CD4-positive, alpha-beta T cell (primary cell): Measurements from ENCODE around the gene CRACR2A. TPM values are rescaled to one million over a fixed set of nuclear protein-coding genes. Genes with fewer than 3 reads are reported as not detected.

Experiments
- ATAC-seq: fragments of 200-7000 bp; cut with Tn5 transposase; one replicate; pipeline ENCODE4 v1.10.0; 2022; ENCODE audit warnings: mild to moderate bottlenecking; ENCODE audit not compliant: poor library complexity
- CTCF ChIA-PET: fragments of 350-600 bp; sonication (Branson Sonifier 250); formaldehyde crosslinking; loops from one replicate; lab custom pipeline; 2021; ENCODE audit warnings: antibody characterized with exemption, inconsistent platforms; lab: Charles Lee
- POLR2A ChIA-PET: fragments of 350-600 bp; sonication (Branson Sonifier 250); formaldehyde crosslinking; loops from one replicate; lab custom pipeline; 2021; ENCODE audit warnings: antibody characterized with exemption, inconsistent platforms; lab: Charles Lee
- DNase-seq, 14 experiments: peaks; one replicate each; pipeline ENCODE4 v3.0.0-alpha.2; 2013 to 2020; ENCODE audit warnings: mixed read lengths in 2 of 14
- H3K27ac ChIP-seq, 2 donors: one replicate each; pipeline versions ENCODE4 v1.5.1 to v1.7.0; 2013; ENCODE audit warnings: low read length in 2 of 2, low read depth in 1 of 2, mild to moderate bottlenecking in 1 of 2
- H3K27me3 ChIP-seq, 2 experiments: 1 replicate in 1 of 2; 2 replicates in 1 of 2; pipeline versions ENCODE4 v1.6.1 to v1.7.0; 2013; ENCODE audit warnings: low read length in 2 of 2, control low read depth in 1 of 2, mild to moderate bottlenecking in 1 of 2, moderate library complexity in 1 of 2; ENCODE audit not compliant: insufficient read depth in 2 of 2, control insufficient read depth in 1 of 2
- H3K36me3 ChIP-seq: one replicate; pipeline ENCODE4 v1.6.1; 2013; ENCODE audit warnings: low read length, control low read depth; ENCODE audit not compliant: insufficient read depth
- H3K4me1 ChIP-seq: one replicate; pipeline ENCODE4 v1.6.1; 2013; ENCODE audit warnings: low read length, control low read depth; ENCODE audit not compliant: insufficient read depth
- H3K4me3 ChIP-seq: one replicate; pipeline ENCODE4 v1.5.1; 2013; ENCODE audit warnings: mild to moderate bottlenecking, low read length, moderate library complexity
- H3K9me3 ChIP-seq, 2 experiments: 1 replicate in 1 of 2; 2 replicates in 1 of 2; pipeline versions ENCODE4 v1.6.1 to v1.7.0; 2013; ENCODE audit warnings: low read length in 2 of 2, mild to moderate bottlenecking in 2 of 2, control low read depth in 1 of 2, moderate library complexity in 1 of 2; ENCODE audit not compliant: control insufficient read depth in 1 of 2, insufficient read depth in 1 of 2
- H3K27ac Mint-ChIP-seq: one replicate; pipeline ENCODE4 v1.8.0; 2020; ENCODE audit warnings: mixed read lengths
- H3K27me3 Mint-ChIP-seq: one replicate; pipeline ENCODE4 v1.8.0; 2021; ENCODE audit warnings: mixed read lengths
- H3K36me3 Mint-ChIP-seq: one replicate; pipeline ENCODE4 v1.8.0; 2021; ENCODE audit warnings: low read depth, mixed read lengths
- H3K4me1 Mint-ChIP-seq: one replicate; pipeline ENCODE4 v1.8.0; 2021; ENCODE audit warnings: low read depth, mixed read lengths
- H3K4me3 Mint-ChIP-seq: one replicate; pipeline ENCODE4 v1.8.0; 2020; ENCODE audit warnings: mild to moderate bottlenecking, mixed read lengths
- H3K9me3 Mint-ChIP-seq: one replicate; pipeline ENCODE4 v1.8.0; 2020; ENCODE audit warnings: mixed read lengths
- intact Hi-C, 2 experiments: fragments of 100-400 bp; cut with DNase I in 1 of 2; cut with micrococcal nuclease in 1 of 2; formaldehyde crosslinking; loops; one replicate each; pipeline versions ENCODE4 v1.15.1 to v1.9.0; 2023 to 2025; cut with DNase I, micrococcal nuclease
- total RNA-seq, 174 experiments: library from RNA in 2 of 174; stranded (reverse) in 2 of 174; gene quantifications; one replicate each; pipeline ENCODE4 v1.2.3 and lab custom pipeline; 2021 to 2026
- TF ChIP-seq, protein P1 (sequence below): fragments of 200-600 bp; IDR thresholded peaks from one replicate; pipeline ENCODE4 v1.8.0; 2022; ENCODE audit warnings: antibody characterized with exemption, mild to moderate bottlenecking

The CRACR2A gene
- total RNA-seq, 2 experiments from 2014 or later = 23.5 to 27.5 TPM

DNA sequence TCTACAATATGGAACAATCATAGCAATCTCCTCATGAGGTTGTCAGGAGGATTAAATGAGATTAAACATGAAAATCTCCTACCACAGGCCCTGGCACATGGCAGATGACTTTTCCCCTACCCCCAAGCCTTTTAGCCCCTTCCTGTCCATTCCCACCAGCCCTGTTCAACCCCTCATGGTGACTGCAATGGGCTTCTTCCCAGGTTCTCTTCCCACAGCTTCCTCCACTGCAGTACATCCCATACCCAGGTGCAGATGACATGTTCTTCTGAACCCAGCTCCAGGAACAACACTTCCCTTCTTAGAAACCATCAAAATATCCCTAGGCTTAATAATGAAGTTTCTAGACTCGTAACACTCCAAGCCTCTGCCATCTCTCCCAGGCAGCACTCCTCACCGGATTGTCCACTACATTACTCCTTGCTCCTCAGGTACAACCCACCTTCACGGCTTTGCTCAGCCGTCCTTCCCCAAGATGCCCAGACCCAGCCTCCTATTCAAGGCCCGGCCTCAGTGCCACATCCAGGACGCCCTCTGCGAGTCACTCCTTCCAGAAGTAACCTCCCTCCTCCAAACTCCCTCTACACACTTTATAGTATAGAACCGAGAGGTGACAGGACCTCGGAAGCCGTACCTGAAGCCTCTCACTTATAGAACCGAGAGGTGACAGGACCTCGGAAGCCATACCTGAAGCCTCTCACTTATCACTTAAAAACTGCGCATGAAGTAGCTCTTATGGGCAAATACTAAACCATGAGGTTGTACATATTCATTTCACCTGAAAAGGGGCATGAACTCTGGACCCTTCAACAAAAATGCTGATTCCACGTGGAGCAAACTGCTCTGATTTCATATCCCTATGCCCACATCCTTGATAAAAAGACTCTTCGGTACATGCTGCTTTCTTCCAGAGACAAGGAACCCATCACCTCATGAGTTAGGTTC is 1.5 kb downstream of the CRACR2A start:
- ChIA-PET POLR2A (no interaction called here), CTCF (no interaction called here)
- Histone ChIP-seq H3K4me1 (peaks cover 83% of the 10 kb centered on the region), H3K27ac (peak overlapping the region; percentile 92 to 95), H3K27me3 (no peaks in the 10 kb centered on the region), H3K4me3 (peak overlapping the region; percentile 92), H3K9me3 (no peaks in the 10 kb centered on the region), H3K36me3 (peaks cover 11% of the 10 kb centered on the region)
- H3K4me1 Mint-ChIP-seq = peaks cover 78% of the 10 kb centered on the region
- H3K9me3 Mint-ChIP-seq = no peaks in the 10 kb centered on the region
- peaks cover 32% of the 10 kb centered on the region for H3K36me3 Mint-ChIP-seq
- no peaks in the 10 kb centered on the region for H3K27me3 Mint-ChIP-seq
- H3K4me3 Mint-ChIP-seq = peak overlapping the region; percentile 89
- TF ChIP-seq, protein P1, sequence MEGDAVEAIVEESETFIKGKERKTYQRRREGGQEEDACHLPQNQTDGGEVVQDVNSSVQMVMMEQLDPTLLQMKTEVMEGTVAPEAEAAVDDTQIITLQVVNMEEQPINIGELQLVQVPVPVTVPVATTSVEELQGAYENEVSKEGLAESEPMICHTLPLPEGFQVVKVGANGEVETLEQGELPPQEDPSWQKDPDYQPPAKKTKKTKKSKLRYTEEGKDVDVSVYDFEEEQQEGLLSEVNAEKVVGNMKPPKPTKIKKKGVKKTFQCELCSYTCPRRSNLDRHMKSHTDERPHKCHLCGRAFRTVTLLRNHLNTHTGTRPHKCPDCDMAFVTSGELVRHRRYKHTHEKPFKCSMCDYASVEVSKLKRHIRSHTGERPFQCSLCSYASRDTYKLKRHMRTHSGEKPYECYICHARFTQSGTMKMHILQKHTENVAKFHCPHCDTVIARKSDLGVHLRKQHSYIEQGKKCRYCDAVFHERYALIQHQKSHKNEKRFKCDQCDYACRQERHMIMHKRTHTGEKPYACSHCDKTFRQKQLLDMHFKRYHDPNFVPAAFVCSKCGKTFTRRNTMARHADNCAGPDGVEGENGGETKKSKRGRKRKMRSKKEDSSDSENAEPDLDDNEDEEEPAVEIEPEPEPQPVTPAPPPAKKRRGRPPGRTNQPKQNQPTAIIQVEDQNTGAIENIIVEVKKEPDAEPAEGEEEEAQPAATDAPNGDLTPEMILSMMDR = no peak
- ATAC-seq (no peak), DNase-seq (no peak)
- H3K27ac Mint-ChIP-seq = peak overlapping the region; percentile 92
- intact Hi-C loops = loop anchor here (5.0 to 10.0 kb wide), 7 partner anchors 34 to 1954 kb away; partner anchors contain the start of genes PARP11 (in 1 of the 2) and TIGAR (in 1 of the 2)

DNA sequence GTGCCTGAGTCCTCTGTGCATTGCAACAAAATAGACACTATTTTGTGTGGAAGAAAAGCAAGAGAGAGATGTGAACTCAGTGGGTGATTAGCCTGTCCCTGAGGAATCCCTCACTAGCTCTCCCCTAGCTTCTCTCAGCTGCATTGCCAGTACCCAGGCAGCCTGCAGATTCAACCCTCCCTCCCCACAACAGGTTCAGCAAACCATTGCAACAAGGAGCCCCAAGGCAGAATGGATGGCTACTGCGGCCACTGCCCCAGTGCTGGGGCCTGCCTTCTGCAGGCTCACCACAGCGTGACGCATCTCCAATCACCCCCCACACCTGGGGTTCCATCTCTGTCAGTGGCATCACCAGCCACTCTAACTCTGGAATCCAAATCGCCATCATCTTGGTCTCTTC is 2.3 kb downstream of the CRACR2A start:
- Histone ChIP-seq H3K36me3 (peaks cover 13% of the 10 kb centered on the region), H3K4me3 (no peak overlapping the region), H3K4me1 (peaks cover 82% of the 10 kb centered on the region), H3K27me3 (no peaks in the 10 kb centered on the region), H3K27ac (peak overlapping the region; percentile 26 to 95), H3K9me3 (peaks cover 0 to 3% of the 10 kb centered on the region in 2 experiments)
- Mint-ChIP-seq H3K4me3 (peak overlapping the region; percentile 89), H3K27ac (peak overlapping the region; percentile 92), H3K9me3 (no peaks in the 10 kb centered on the region), H3K27me3 (no peaks in the 10 kb centered on the region), H3K4me1 (peaks cover 83% of the 10 kb centered on the region), H3K36me3 (peaks cover 40% of the 10 kb centered on the region)
- intact Hi-C loops = loop anchor here (5.0 to 10.0 kb wide), 7 partner anchors 33 to 1953 kb away; partner anchors contain the start of genes PARP11 (in 1 of the 2) and TIGAR (in 1 of the 2)
- no peak for ATAC-seq
- ChIA-PET POLR2A (no interaction called here), CTCF (no interaction called here)
- TF ChIP-seq, protein P1 = no peak
- no peak for DNase-seq

DNA sequence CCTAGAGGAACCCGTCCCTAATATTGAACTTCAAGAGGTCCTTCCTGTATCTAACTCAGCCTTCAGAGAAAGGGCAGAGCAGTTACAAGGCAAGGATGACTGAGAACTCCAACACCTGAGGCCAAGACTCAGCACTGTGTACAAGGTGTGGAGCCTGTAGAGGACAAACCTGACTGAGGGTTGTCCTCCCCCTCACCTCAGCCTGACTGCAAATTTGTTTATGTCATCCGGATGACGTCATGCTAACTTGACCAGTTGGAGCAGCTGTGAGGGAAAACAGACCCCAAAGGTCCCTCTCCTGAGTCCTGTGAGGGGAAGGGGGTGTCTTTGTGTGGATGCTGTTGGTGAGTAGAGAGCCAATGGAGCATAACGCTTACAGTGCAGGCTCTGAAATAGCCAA is 4.3 kb downstream of the CRACR2A start:
- TF ChIP-seq, protein P1 = no peak
- Mint-ChIP-seq H3K27me3 (no peaks in the 10 kb centered on the region), H3K36me3 (peaks cover 55% of the 10 kb centered on the region), H3K4me1 (peaks cover 83% of the 10 kb centered on the region), H3K27ac (peak overlapping the region; percentile 77), H3K4me3 (peak overlapping the region; percentile 5), H3K9me3 (no peaks in the 10 kb centered on the region)
- CTCF ChIA-PET = no interaction called here
- Histone ChIP-seq H3K4me1 (peaks cover 81% of the 10 kb centered on the region), H3K9me3 (peaks cover 0 to 3% of the 10 kb centered on the region in 2 experiments), H3K4me3 (no peak overlapping the region), H3K36me3 (peaks cover 20% of the 10 kb centered on the region), H3K27ac (peak overlapping the region in 1 of 2 donors; percentile 14), H3K27me3 (no peaks in the 10 kb centered on the region)
- intact Hi-C loops = no loop called here
- no peak for DNase-seq
- POLR2A ChIA-PET = no interaction called here
- no peak for ATAC-seq
